Activated CD8-positive, alpha-beta memory T cell treated with anti-CD3 and anti-CD28 coated beads, Interleukin-2, amount 50 U/mL, for 48 hours (primary cell): Measurements from ENCODE around the gene RPTOR.
"Not testable (repeated sequence)": the region's sequence is repeated elsewhere in the genome, so short reads cannot be mapped to it uniquely, and the experiment has no call there.

ENCODE experiments used
- DNase-seq: peaks from one replicate; pipeline ENCODE4 v3.0.0-alpha.2; 2020

The RPTOR gene

GRCh38 chr17:80516171-80516932, 28.3 kb upstream of the RPTOR start:
- DNase-seq, result no peak

GRCh38 chr17:80517641-80518040, 27.0 kb upstream of the RPTOR start:
- no peak for DNase-seq

- no peak for DNase-seq
Observed at GRCh38 chr17:80518392-80518791, 26.2 kb upstream of the RPTOR start.

GRCh38 chr17:80519091-80519781, 25.4 kb upstream of the RPTOR start:
- no peak for DNase-seq

- no peak for DNase-seq
Observed at GRCh38 chr17:80520810-80521455, 23.7 kb upstream of the RPTOR start.

- DNase-seq, result no peak
Observed at GRCh38 chr17:80523054-80523744, 21.4 kb upstream of the RPTOR start.

- no peak for DNase-seq
Observed at GRCh38 chr17:80523956-80524712, 20.5 kb upstream of the RPTOR start.

- DNase-seq, result no peak
Observed at GRCh38 chr17:80526116-80526910, 18.3 kb upstream of the RPTOR start.

GRCh38 chr17:80527016-80527645, 17.5 kb upstream of the RPTOR start:
- DNase-seq, result no peak

- no peak for DNase-seq
Observed at GRCh38 chr17:80528536-80528935, 16.1 kb upstream of the RPTOR start.

GRCh38 chr17:80529104-80529903, 15.3 kb upstream of the RPTOR start:
- no peak for DNase-seq

- no peak for DNase-seq
Observed at GRCh38 chr17:80529904-80530292, 14.7 kb upstream of the RPTOR start.

- DNase-seq, result no peak
Observed at GRCh38 chr17:80531400-80531799, 13.2 kb upstream of the RPTOR start.

- not testable (repeated sequence) for DNase-seq
Observed at GRCh38 chr17:80537386-80537785, 7.3 kb upstream of the RPTOR start.

- no peak for DNase-seq
Observed at GRCh38 chr17:80538484-80538883, 6.2 kb upstream of the RPTOR start.

- no peak for DNase-seq
Observed at GRCh38 chr17:80539022-80539641, 5.5 kb upstream of the RPTOR start.

GRCh38 chr17:80545499-80545826, 825 bp downstream of the RPTOR start:
- DNase-seq, result no peak

- DNase-seq, result no peak
Observed at GRCh38 chr17:80546267-80546666, 1.6 kb downstream of the RPTOR start.

- no peak for DNase-seq
Observed at GRCh38 chr17:80552523-80552922, 7.9 kb downstream of the RPTOR start.

- DNase-seq, result no peak
Observed at GRCh38 chr17:80555266-80555665, 10.6 kb downstream of the RPTOR start.
